Transverse colon (tissue), 3 donors: Measurements from ENCODE around the gene TMEM129.

ENCODE experiments used
- CTCF ChIP-seq, 5 experiments: fragments of 200-600 bp in 3 of 5; fragments of 450-650 bp in 2 of 5; sonication (generic) in 3 of 5; IDR thresholded peaks; 1 replicate in 2 of 5; 2 replicates in 3 of 5; pipeline ENCODE4 v1.5.1; 2016 to 2017; ENCODE audit warnings: antibody characterized with exemption in 5 of 5, inconsistent platforms in 3 of 5, mild to moderate bottlenecking in 2 of 5, moderate library complexity in 1 of 5
- EP300 ChIP-seq: sonication (generic); formaldehyde crosslinking; IDR thresholded peaks from one replicate; pipeline ENCODE4 v1.6.1; 2017; ENCODE audit warnings: antibody characterized with exemption, low read depth
- POLR2A ChIP-seq: fragments of 450-650 bp; IDR thresholded peaks from one replicate; pipeline ENCODE4 v1.6.1; 2016; ENCODE audit warnings: antibody characterized with exemption, mild to moderate bottlenecking, moderate library complexity

GRCh38 chr4:1685235-1686150, 35.6 kb downstream of the TMEM129 start:
- TF ChIP-seq EP300 (no peak), POLR2A (no peak), CTCF (IDR thresholded peaks at IDR 0.05) (no peak)
